Hematopoietic multipotent progenitor cell treated with erythropoietin and hydrocortisone succinate and interleukin-3 and kit ligand, for 17 days (in vitro differentiated cells): ENCODE data around the gene METTL9.
"Not testable (repeated sequence)": the region's sequence is repeated elsewhere in the genome, so short reads cannot be mapped to it uniquely, and the experiment has no call there.

Experiments
- DNase-seq: peaks from one replicate; pipeline ENCODE4 v3.0.0-alpha.2; 2015; ENCODE audit warnings: low spot score

METTL9 gene

DNA sequence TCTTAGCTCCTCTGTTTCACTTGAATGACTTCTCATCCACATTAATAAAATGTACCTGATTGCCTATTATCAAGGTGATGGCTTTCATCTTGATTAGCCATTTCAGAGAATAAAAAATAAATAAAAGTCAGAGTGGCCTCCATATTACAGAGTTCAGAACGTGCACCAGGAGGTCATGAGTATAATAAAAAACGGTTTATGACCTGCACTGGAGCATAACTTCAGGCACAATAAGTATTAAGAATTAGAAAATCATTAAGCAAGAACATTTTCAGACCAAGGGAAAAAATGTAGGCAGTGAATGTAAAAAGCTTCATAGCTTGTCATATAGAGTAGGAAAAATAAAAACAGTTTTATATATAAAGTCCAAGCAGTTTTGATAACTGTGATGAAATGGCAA is 11.4 kb downstream of the METTL9 start:
- DNase-seq, result no peak

DNA sequence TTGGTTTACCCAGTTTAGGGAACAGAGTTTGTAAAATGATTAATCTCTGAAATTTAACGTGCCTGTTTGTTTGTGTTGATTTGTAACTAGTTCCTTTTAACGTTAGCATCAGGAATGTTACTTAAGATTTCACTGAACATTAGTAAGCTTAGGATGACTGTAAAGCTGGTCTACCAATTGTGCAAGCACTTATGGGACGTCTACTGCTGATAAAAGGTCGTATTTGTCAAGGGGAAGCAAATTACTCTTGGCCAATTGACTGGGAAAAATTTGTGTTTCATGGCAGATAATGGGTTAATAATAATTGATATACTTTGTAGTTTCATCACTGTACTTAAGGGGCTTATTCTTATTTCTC is 11.8 kb downstream of the METTL9 start:
- DNase-seq, result peak; percentile 55

GRCh38 chr16:21611556-21612384 is 12.4 kb downstream of the METTL9 start:
- DNase-seq, result peak; percentile 81

DNA sequence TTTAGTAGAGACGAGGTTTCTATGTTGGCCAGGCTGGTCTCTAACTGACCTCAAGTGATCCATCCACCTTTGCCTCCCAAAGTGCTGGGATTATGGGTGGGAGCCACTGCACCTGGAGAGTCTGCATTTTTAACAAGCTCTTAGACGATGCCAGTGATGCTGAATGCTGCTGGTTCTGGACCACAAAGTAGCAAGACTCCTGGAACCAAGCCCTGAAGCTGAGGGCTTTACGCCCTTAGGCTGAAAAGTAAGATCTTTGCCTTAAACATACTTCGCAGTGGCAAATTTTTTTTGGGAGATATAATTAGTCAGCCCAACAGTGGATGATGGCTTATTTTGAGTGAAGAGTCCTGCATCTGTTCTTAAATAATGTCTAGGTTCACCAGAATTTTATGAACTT is 14.0 kb downstream of the METTL9 start:
- no peak for DNase-seq

DNA sequence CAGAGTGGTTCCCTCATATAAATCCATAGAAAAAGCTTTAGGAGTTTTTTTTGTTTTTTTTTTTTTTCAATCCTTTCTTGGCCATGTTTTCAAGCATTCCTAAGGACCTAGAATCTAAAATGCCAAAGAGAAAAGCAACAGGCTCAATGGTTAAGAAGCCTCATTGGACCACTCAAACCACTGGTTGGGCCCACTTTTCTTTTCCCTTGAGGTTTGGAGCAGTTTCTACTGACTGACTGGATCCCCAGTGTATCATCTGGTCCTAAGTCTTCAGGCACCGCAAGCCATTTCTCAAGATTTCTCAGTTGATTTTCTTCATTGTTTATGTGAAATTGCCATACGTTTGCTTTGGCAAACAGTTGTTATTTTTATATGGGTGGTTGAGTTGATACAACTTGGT is 14.4 kb downstream of the METTL9 start:
- DNase-seq, result no peak

- DNase-seq, result no peak
Measured at GRCh38 chr16:21614896-21615295, 15.5 kb downstream of the METTL9 start.

- no peak for DNase-seq
Measured at GRCh38 chr16:21617607-21618006, 18.2 kb downstream of the METTL9 start.

DNA sequence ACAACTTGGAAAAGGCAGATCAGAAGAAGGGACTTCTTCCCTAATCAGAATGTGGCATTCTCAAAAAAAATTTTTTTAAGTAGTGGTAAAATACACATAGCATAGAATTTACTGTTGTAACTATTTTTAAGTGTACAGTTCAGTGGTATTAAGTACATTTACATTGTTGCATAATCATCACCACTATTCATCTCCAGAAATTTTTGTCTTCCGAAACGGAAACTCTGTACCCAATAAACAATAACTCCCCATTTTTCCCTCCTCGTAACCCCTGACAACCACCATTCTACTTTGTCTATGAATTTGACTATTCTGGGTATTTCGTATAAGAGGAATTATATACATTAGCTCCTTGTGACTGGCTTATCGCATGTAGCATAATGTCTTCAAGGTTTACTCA is 18.9 kb downstream of the METTL9 start:
- no peak for DNase-seq

DNA sequence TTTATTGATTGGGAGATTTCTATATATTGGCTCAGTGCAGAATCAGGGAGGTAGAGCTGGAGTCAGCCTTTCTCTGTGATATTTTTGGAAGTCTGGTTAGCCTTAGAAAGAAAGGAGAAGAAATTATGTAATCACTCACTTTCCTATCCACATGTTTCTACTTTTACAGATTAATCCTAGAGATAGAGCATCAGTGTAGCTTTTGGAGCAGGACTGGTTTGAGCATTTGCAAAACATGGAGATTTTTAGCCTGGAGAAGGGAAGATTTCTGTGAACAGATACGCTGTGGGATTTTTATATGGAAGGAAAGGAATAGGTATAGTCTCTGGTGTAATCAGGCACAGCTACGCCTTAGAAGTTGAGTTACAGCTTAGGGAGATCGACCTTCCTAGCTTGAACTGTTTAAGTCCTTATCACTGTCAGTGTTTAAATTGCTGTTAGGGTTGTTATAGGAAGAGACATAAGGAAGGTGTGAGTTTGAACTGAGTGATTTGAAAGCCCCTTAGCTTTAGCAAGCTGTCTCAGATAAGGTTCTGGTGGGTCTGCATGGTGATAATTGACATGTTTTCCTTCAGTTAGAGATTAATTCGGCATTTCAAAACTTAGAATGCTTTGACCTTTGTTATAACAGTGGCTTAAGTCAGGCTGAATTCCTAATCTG is 20.5 kb downstream of the METTL9 start:
- DNase-seq, result no peak

GRCh38 chr16:21620592-21620991 is 21.2 kb downstream of the METTL9 start:
- DNase-seq, result no peak

GRCh38 chr16:21622545-21622944 is 23.2 kb downstream of the METTL9 start:
- DNase-seq, result no peak

- DNase-seq, result no peak
Measured at GRCh38 chr16:21625026-21625425, 25.6 kb downstream of the METTL9 start.

GRCh38 chr16:21626659-21627277 is 27.4 kb downstream of the METTL9 start:
- DNase-seq, result no peak

- DNase-seq, result no peak
Measured at GRCh38 chr16:21628121-21628726, 28.8 kb downstream of the METTL9 start.

DNA sequence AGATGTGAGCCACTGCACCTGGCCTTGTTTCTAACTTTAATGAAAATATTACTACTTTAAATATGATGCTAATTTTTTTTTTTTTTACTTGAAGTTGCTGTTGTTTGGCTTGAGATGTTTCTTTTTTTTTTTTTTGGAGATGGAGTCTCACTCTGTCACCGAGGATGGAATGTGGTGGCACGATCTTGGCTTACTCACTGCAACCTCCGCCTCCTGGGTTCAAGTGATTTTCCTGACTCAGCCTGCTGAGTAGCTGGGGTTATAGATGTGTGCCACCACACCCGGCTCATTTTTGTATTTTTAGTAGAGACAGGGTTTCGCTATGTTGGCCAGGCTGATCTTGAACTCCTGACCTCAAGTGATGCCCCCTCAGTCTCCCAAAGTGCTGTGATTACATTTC is 29.4 kb downstream of the METTL9 start:
- DNase-seq, result no peak

DNA sequence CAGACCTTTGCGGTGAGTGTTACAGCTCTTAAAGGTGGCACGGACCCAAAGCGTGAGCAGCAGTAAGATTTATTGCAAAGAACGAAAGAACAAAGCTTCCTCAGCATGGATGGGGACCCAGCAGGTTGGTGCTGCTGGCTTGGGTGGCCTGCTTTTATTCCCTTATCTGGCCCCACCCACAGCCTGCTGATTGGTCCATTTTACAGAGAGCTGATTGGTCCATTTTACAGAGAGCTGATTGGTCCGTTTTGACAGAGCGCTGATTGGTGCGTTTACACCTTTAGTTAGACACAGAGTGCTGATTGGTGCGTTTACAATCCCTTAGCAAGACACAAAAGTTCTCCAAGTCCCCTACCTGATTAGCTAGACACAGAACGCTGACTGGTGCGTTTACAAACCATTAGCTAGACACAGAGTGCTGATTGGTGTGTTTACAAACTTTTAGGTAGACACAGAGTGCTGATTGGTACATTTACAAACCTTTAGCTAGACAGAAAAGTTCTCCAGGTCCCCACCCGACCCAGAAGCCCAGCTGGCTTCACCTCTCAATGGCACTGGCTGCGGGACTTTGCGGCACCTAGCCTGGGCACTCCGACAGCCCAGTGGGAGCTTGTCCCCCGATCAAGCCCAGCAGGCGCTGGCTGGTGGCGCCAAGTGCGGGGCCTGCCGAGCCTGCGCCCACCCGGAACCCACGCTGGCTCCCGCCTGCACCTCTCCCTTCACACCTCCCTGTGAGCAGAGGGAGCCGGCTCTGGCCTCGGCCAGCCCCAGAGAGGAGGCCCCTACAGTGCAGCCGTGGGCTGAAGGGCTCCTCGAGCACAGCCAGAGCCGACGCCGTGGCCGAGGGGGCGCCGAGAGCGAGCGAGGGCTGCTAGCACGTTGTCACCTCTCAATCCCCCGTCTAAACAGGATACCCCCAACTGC is 30.5 kb downstream of the METTL9 start:
- DNase-seq, result not testable (repeated sequence)

GRCh38 chr16:21630866-21631265 is 31.5 kb downstream of the METTL9 start:
- DNase-seq, result not testable (repeated sequence)

DNA sequence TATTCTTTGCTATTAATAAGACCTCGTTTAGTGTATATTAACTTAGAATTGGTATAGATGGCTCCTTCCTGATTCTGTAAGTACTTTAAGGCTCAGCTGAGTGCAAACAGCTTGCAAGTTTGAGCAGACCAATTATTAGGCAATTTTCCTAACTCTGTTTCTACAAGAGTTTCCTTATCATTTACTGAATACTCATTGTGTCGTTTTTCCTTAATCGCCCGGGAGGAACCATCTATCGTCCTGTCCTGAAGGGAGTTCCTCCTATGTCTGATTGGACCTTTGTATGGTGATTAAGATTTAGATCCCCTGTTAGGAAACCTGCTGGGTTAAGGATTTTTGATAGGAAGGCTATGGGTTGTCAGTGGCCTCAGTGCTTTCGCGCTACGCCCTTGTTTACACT is 32.0 kb downstream of the METTL9 start:
- DNase-seq, result not testable (repeated sequence)

GRCh38 chr16:21631951-21632575 is 32.7 kb downstream of the METTL9 start:
- not testable (repeated sequence) for DNase-seq

GRCh38 chr16:21634216-21634615 is 34.8 kb downstream of the METTL9 start:
- DNase-seq, result no peak

DNA sequence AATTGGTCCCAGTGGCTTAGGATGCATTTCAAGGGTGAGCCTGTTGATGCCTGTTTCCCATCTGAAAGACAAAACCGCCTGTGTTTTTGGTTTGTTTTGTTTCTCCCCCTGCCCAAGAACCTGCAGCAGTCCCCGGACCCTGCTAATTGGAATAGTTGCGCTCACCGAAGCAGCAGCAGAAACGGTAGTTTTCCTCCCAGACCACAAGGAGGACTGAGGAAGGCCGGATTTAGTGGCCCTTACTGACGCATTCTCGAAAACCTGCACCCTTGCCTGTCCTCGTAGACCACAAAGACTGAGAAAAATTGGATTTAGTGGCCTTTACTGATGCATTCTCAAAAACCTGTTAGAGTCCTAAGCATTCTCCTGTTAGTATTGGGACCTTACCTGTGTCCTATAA is 36.3 kb downstream of the METTL9 start:
- not testable (repeated sequence) for DNase-seq
